A549 (cell line): Measurements from ENCODE around the gene RPS6KC1. TPM values are rescaled to one million over a fixed set of nuclear protein-coding genes. Genes with fewer than 3 reads are reported as not detected.

Source experiments
- ATAC-seq, 2 experiments: fragments of 200-7000 bp in 1 of 2; fragments of >200 bp in 1 of 2; cut with Nextera tagmentation in 1 of 2; cut with Tn5 transposase in 1 of 2; 3 replicates each; pipeline versions ENCODE4 v1.8.0 to v1.9.1; 2018 to 2020; ENCODE audit warnings: mild to moderate bottlenecking in 1 of 2, moderate library complexity in 1 of 2
- CTCF ChIA-PET: fragments of 300-600 bp; sonication (Branson Sonifier 250); formaldehyde crosslinking; extraction: SDS; loops from one replicate; lab custom pipeline; 2021; ENCODE audit warnings: antibody characterized with exemption, inconsistent platforms; lab: Yijun Ruan, JAX
- POLR2A ChIA-PET: fragments of 350-600 bp; formaldehyde crosslinking; extraction: SDS; loops from one replicate; lab custom pipeline; 2021; ENCODE audit warnings: antibody characterized with exemption, inconsistent platforms; lab: Yijun Ruan, JAX
- DNase-seq, 2 experiments: peaks; one replicate each; pipeline versions ENCODE4 v3.0.0 to v3.0.0-alpha.2; 2011 to 2016; ENCODE audit warnings: low read depth in 1 of 2, low spot score in 1 of 2
- FAIRE-seq: peaks from 2 replicates; lab custom pipeline; 2011; peaks lifted over from hg19 to GRCh38; lab: Jason Lieb, UNC
- H3K27ac ChIP-seq, 2 experiments: fragments of >200 bp; sonication (Bioruptor Twin); formaldehyde crosslinking; 3 replicates each; pipeline ENCODE4 v1.5.1; 2016 to 2017
- H3K4me1 ChIP-seq: fragments of >200 bp; sonication (Bioruptor Twin); formaldehyde crosslinking; 3 replicates; pipeline ENCODE4 v1.6.1; 2016
- H3K4me2 ChIP-seq: fragments of >200 bp; sonication (Bioruptor Twin); formaldehyde crosslinking; 3 replicates; pipeline ENCODE4 v1.6.1; 2016
- H3K4me3 ChIP-seq: fragments of >200 bp; sonication (Bioruptor Twin); formaldehyde crosslinking; 3 replicates; pipeline ENCODE4 v1.5.1; 2016
- H3K9me3 ChIP-seq: fragments of >200 bp; sonication (Bioruptor Twin); formaldehyde crosslinking; 3 replicates; pipeline ENCODE4 v1.6.1; 2016
- CBX8 ChIP-seq: fragments of 200-600 bp; sonication (generic); IDR thresholded peaks from 2 replicates; pipeline ENCODE4 v1.6.1; 2016
- CHD4 ChIP-seq: fragments of 200-600 bp; sonication (generic); IDR thresholded peaks from 2 replicates; pipeline ENCODE4 v1.6.1; 2016; ENCODE audit warnings: antibody characterized with exemption, mild to moderate bottlenecking, borderline replicate concordance
- ESRRA ChIP-seq: fragments of 150-350 bp; IDR thresholded peaks from 2 replicates; pipeline ENCODE4 v1.6.1; 2014; ENCODE audit warnings: mild to moderate bottlenecking, low read length, borderline replicate concordance
- FOSB ChIP-seq: fragments of 250-450 bp; sonication (Bioruptor Pico); IDR thresholded peaks from 2 replicates; pipeline ENCODE4 v1.5.0; 2020; ENCODE audit warnings: mild to moderate bottlenecking, moderate library complexity
- FOSL2 ChIP-seq, 2 experiments: fragments of 450-650 bp in 1 of 2; fragments of >200 bp in 1 of 2; sonication (Bioruptor Twin) in 1 of 2; formaldehyde crosslinking; IDR thresholded peaks; 2 replicates each; pipeline versions ENCODE4 v1.5.0 to v1.6.1; 2016 to 2020; ENCODE audit warnings: mild to moderate bottlenecking in 1 of 2, moderate library complexity in 1 of 2
- FOXS1 ChIP-seq: fragments of 250-450 bp; sonication (Bioruptor Pico); IDR thresholded peaks from 2 replicates; pipeline ENCODE4 v1.5.0; 2020; ENCODE audit warnings: mild to moderate bottlenecking, moderate library complexity
- GATA3 ChIP-seq: IDR thresholded peaks from 2 replicates; pipeline ENCODE4 v1.6.1; 2012; ENCODE audit warnings: borderline replicate concordance
- HDAC2 ChIP-seq: fragments of 200-600 bp; sonication (generic); IDR thresholded peaks from 2 replicates; pipeline ENCODE4 v1.6.1; 2016
- JUN ChIP-seq, 2 experiments: fragments of >200 bp; sonication (Bioruptor Twin); formaldehyde crosslinking; IDR thresholded peaks; 2 replicates in 1 of 2; 3 replicates in 1 of 2; pipeline ENCODE4 v1.6.1; 2016 to 2017
- KDM1A ChIP-seq: fragments of 200-600 bp; sonication (generic); IDR thresholded peaks from 2 replicates; pipeline ENCODE4 v1.6.1; 2016; ENCODE audit warnings: low read depth, mild to moderate bottlenecking
- KDM5A ChIP-seq: fragments of 200-600 bp; sonication (generic); IDR thresholded peaks from 2 replicates; pipeline ENCODE4 v1.6.1; 2016; ENCODE audit warnings: antibody characterized with exemption, mild to moderate bottlenecking
- MAZ ChIP-seq: fragments of 150-350 bp; IDR thresholded peaks from 2 replicates; pipeline ENCODE4 v1.6.1; 2014; ENCODE audit warnings: antibody characterized with exemption, low read depth, low read length, borderline replicate concordance
- PHF8 ChIP-seq: fragments of 200-600 bp; sonication (generic); IDR thresholded peaks from 2 replicates; pipeline ENCODE4 v1.6.1; 2016; ENCODE audit warnings: low read depth, mild to moderate bottlenecking, antibody characterized with exemption, moderate library complexity, borderline replicate concordance
- POLR2A ChIP-seq: IDR thresholded peaks from 2 replicates; pipeline ENCODE4 v1.6.1; 2012; ENCODE audit warnings: mild to moderate bottlenecking, low read length
- POLR2AphosphoS2 ChIP-seq: conservative IDR thresholded peaks from 2 replicates; pipeline ENCODE4 v1.6.1; 2012; ENCODE audit warnings: low read length, improper control_type of control experiment, inconsistent platforms
- RAD21 ChIP-seq, 2 experiments: fragments of >200 bp in 1 of 2; sonication (Bioruptor Twin) in 1 of 2; formaldehyde crosslinking in 1 of 2; IDR thresholded peaks in 1 of 2; conservative IDR thresholded peaks in 1 of 2; 2 replicates in 1 of 2; 3 replicates in 1 of 2; pipeline ENCODE4 v1.6.1; 2012 to 2018; ENCODE audit warnings: inconsistent platforms in 1 of 2
- RARB ChIP-seq: fragments of 250-450 bp; sonication (Bioruptor Pico); IDR thresholded peaks from 2 replicates; pipeline ENCODE4 v1.8.0; 2021; ENCODE audit warnings: mild to moderate bottlenecking, moderate library complexity
- SMC3 ChIP-seq: fragments of >200 bp; sonication (Bioruptor Twin); formaldehyde crosslinking; IDR thresholded peaks from 3 replicates; pipeline ENCODE4 v1.6.1; 2018; ENCODE audit warnings: inconsistent platforms
- TFCP2L1 ChIP-seq: fragments of 250-450 bp; sonication (Bioruptor Pico); IDR thresholded peaks from 2 replicates; pipeline ENCODE4 v1.5.0; 2021; ENCODE audit warnings: mild to moderate bottlenecking
- TP53 ChIP-seq: fragments of 250-450 bp; sonication (Bioruptor Pico); IDR thresholded peaks from 2 replicates; pipeline ENCODE4 v1.5.0; 2021; ENCODE audit warnings: mild to moderate bottlenecking, moderate library complexity
- WGBS: methylation state at CpG from one replicate; pipeline ENCODE4 v1.1.6; 2017; ENCODE audit errors: missing lambda C conversion rate; 5-methylcytosine and 5-hydroxymethylcytosine counted together
- polyA plus RNA-seq, 4 experiments: library from polyadenylated mRNA; depleted of rRNA in 3 of 4; stranded (reverse); fragments of >200 nt; fragmentation: RNase III in 1 of 4; extraction: RNeasy Plus Mini Kit Qiagen cat#74134 plus additional on column Dnase treatment in 1 of 4; gene quantifications; 2 replicates in 3 of 4; 3 replicates in 1 of 4; pipeline ENCODE4 v1.2.3, GENCODE V29; 2011 to 2017
- TF ChIP-seq, protein P1 (sequence below): fragments of >200 bp; sonication (Bioruptor Twin); formaldehyde crosslinking; IDR thresholded peaks from 3 replicates; pipeline ENCODE4 v1.5.1; 2016
- TF ChIP-seq, protein P2 (sequence below): IDR thresholded peaks from 2 replicates; pipeline ENCODE4 v1.6.1; 2012; ENCODE audit warnings: low read depth, borderline replicate concordance
- TF ChIP-seq, protein P3 (sequence below): fragments of 250-450 bp; sonication (Bioruptor Pico); IDR thresholded peaks from 2 replicates; pipeline ENCODE4 v1.5.0; 2020; ENCODE audit warnings: low read depth, mild to moderate bottlenecking, moderate library complexity

RPS6KC1 gene
- polyA plus RNA-seq, 2 of the 4 experiments (the other 2 are of a cell fraction) = 11.7 to 25.4 TPM

DNA sequence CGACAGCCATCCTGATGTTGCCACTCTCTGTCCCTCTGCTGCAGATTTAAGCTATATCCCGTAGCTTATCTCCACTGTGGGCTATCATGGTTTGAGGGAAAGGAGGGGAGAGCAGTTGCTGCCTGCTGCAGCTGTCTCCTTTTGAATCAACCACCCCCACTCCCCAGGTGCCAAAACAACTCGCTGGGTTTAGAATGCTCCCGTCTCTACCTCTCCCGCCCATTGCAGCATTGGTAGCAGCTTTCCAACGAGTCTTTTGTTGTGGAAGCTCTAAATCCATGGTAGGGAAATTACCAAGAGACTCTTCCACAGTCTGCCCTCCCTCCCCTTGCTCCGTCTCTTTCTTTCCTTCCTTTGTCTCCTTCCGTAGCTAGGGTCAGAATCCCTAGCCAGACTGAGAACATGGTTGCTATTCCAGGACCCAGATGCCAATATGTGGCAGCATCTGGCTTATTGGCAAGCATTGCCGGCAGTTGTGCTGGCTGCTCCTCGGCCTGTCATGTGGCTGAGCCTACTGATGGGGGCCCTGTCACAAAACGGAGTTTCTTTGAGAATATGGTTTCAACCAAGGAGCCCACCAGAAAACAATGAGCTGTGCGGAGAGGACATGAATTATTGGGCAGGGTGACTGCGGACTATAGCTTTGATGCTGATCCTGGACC lies 230.7 kb downstream of the RPS6KC1 start:
- ATAC-seq (no peak), DNase-seq (no peak), FAIRE-seq (no peak)
- TF ChIP-seq CHD4 (no peak), POLR2AphosphoS2 (no peak), RAD21 (conservative IDR thresholded peaks at IDR 0.05 in 1 of 2, IDR thresholded peaks at IDR 0.05 in 1 of 2) (no peak), KDM5A (no peak), FOSB (CRISPR knock-in tag) (no peak), PHF8 (no peak), ESRRA (no peak), RARB (CRISPR knock-in tag) (no peak), FOXS1 (CRISPR knock-in tag) (no peak), TFCP2L1 (CRISPR knock-in tag) (no peak), KDM1A (no peak), HDAC2 (no peak)
- TF ChIP-seq, protein P1, sequence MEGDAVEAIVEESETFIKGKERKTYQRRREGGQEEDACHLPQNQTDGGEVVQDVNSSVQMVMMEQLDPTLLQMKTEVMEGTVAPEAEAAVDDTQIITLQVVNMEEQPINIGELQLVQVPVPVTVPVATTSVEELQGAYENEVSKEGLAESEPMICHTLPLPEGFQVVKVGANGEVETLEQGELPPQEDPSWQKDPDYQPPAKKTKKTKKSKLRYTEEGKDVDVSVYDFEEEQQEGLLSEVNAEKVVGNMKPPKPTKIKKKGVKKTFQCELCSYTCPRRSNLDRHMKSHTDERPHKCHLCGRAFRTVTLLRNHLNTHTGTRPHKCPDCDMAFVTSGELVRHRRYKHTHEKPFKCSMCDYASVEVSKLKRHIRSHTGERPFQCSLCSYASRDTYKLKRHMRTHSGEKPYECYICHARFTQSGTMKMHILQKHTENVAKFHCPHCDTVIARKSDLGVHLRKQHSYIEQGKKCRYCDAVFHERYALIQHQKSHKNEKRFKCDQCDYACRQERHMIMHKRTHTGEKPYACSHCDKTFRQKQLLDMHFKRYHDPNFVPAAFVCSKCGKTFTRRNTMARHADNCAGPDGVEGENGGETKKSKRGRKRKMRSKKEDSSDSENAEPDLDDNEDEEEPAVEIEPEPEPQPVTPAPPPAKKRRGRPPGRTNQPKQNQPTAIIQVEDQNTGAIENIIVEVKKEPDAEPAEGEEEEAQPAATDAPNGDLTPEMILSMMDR = no peak
- TF ChIP-seq, protein P2, sequence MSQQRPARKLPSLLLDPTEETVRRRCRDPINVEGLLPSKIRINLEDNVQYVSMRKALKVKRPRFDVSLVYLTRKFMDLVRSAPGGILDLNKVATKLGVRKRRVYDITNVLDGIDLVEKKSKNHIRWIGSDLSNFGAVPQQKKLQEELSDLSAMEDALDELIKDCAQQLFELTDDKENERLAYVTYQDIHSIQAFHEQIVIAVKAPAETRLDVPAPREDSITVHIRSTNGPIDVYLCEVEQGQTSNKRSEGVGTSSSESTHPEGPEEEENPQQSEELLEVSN = no peak
- no peak overlapping the region for H3K4me3 ChIP-seq
- H3K27ac ChIP-seq = no peak overlapping the region
- WGBS = 83% methylated on average over 13 of the region's 13 CpGs
- no peaks in the 10 kb centered on the region; the same call in 2 of the 3 replicates for H3K9me3 ChIP-seq
- no peak overlapping the region for H3K4me2 ChIP-seq
- CTCF ChIA-PET = no interaction called here
- no peaks in the 10 kb centered on the region for H3K4me1 ChIP-seq
- POLR2A ChIA-PET = no interaction called here

DNA sequence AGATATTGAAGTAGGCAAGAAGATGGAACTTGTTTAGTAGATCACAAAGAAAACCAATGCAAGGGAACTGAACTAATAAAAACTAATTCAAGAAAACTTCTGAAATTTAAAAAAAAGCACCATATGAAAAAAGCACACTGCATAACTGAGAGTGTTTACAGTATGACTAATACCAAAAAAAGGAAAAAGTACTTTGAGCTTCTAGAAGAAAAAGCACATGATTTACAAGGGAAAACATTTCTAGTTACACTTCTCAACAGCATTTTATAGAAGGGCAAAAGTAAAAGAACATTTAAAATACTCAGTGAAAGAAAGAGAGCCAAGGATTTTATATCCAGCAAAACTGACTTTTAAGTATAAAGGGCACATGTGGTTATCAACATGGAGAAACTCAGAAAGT lies 233.6 kb downstream of the RPS6KC1 start:
- Histone ChIP-seq H3K4me1 (no peaks in the 10 kb centered on the region), H3K27ac (no peak overlapping the region), H3K9me3 (no peaks in the 10 kb centered on the region; the same call in 2 of the 3 replicates), H3K4me2 (no peak overlapping the region), H3K4me3 (no peak overlapping the region)
- no peak for DNase-seq
- no peak for FAIRE-seq
- TF ChIP-seq FOSL2 (IDR thresholded peaks at IDR 0.05) (no peak), FOSL2 (CRISPR knock-in tag; IDR thresholded peaks at IDR 0.05) (no peak), FOSB (CRISPR knock-in tag) (no peak), SMC3 (no peak), JUN (IDR thresholded peaks at IDR 0.05) (no peak), MAZ (no peak), POLR2A (no peak), CBX8 (no peak), GATA3 (no peak), TP53 (CRISPR knock-in tag) (no peak)
- TF ChIP-seq, protein P3, sequence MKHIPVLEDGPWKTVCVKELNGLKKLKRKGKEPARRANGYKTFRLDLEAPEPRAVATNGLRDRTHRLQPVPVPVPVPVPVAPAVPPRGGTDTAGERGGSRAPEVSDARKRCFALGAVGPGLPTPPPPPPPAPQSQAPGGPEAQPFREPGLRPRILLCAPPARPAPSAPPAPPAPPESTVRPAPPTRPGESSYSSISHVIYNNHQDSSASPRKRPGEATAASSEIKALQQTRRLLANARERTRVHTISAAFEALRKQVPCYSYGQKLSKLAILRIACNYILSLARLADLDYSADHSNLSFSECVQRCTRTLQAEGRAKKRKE (CRISPR knock-in tag) = no peak
- ChIA-PET POLR2A (no interaction called here), CTCF (no interaction called here)
- no peak for ATAC-seq
